GM13976 (cell line): ENCODE data around the gene CADM1.

ENCODE experiments used
- DNase-seq: peaks from one replicate; pipeline ENCODE4 v3.0.0; 2012; ENCODE audit warnings: low spot score
- CTCF ChIP-seq: IDR thresholded peaks from 2 replicates; pipeline ENCODE4 v1.5.1; 2012; ENCODE audit warnings: borderline replicate concordance, mild to moderate bottlenecking; ENCODE audit not compliant: insufficient read depth; ENCODE audit errors: extremely low read depth, missing control alignments, control extremely low read depth
- in situ Hi-C: fragments of 300-500 bp; cut with MboI; formaldehyde crosslinking; loops from one replicate; pipeline ENCODE4 v1.12.0; 2022; ENCODE audit warnings: low sequenced_read_pairs, mixed read lengths, inconsistent platforms; ENCODE audit not compliant: unreplicated experiment

Gene CADM1

GRCh38 chr11:115153731-115154354 lies 350.4 kb downstream of the CADM1 start:
- in situ Hi-C loops, result no loop called here
- no peak for TF ChIP-seq CTCF
- no peak for DNase-seq

- in situ Hi-C loops, result no loop called here
- TF ChIP-seq CTCF, result no peak
- no peak for DNase-seq
Observed at GRCh38 chr11:115153135-115153534, 351.1 kb downstream of the CADM1 start.

- in situ Hi-C loops, result no loop called here
- no peak for TF ChIP-seq CTCF
- no peak for DNase-seq
Observed at GRCh38 chr11:115151010-115151409, 353.2 kb downstream of the CADM1 start.

GRCh38 chr11:115148691-115149090 lies 355.5 kb downstream of the CADM1 start:
- DNase-seq, result no peak
- TF ChIP-seq CTCF, result no peak
- in situ Hi-C loops, result no loop called here

- DNase-seq, result no peak
- in situ Hi-C loops, result no loop called here
- TF ChIP-seq CTCF, result no peak
Observed at GRCh38 chr11:115148101-115148500, 356.1 kb downstream of the CADM1 start.

GRCh38 chr11:115147243-115147807 lies 356.9 kb downstream of the CADM1 start:
- no peak for DNase-seq
- TF ChIP-seq CTCF, result no peak
- in situ Hi-C loops, result no loop called here
